ENCODE measurements around the gene RSPO1. TPM values are rescaled to one million over a fixed set of nuclear protein-coding genes. Genes with fewer than 3 reads are reported as not detected.

The RSPO1 gene
- total RNA-seq, 1 experiment from 2014 or later, result not detected

GRCh38 chr1:37629008-37629407 is 5.7 kb downstream of the RSPO1 start:
- Histone ChIP-seq H3K9me3 (ENCODE audit: low read depth, low read length, poor library complexity, severe bottlenecking) (no peaks in the 10 kb centered on the region), H3K4me1 (ENCODE audit: insufficient read depth, low read length, poor library complexity, severe bottlenecking) (no peaks in the 10 kb centered on the region), H3K27me3 (replicated peaks; ENCODE audit: insufficient read depth, low read depth, low read length, poor library complexity) (peaks cover 89% of the 10 kb centered on the region), H3K36me3 (ENCODE audit: insufficient read depth, low read length, poor library complexity, severe bottlenecking) (no peaks in the 10 kb centered on the region), H3K27ac (ENCODE audit: low read depth, low read length, poor library complexity, severe bottlenecking) (no peak overlapping the region), H3K4me3 (ENCODE audit: low read depth, low read length, poor library complexity, severe bottlenecking) (no peak overlapping the region)
- ChIA-PET POLR2A (ENCODE audit: low non-redundant PET) (no interaction called here), CTCF (no interaction called here)
- DNase-seq (ENCODE audit: low spot score), result no peak
- intact Hi-C loops (cut with micrococcal nuclease; ENCODE audit: unreplicated experiment), result no loop called here
- TF ChIP-seq EZH2 (IDR thresholded peaks at IDR 0.05; ENCODE audit: borderline replicate concordance, low read depth, low read length, poor library complexity, severe bottlenecking) (no peak), CTCF (conservative IDR thresholded peaks at IDR 0.05; ENCODE audit: low read depth, low read length) (no peak)
- no TSS peak for BruUV-seq (replicated peaks)

GRCh38 chr1:37628026-37628556 is 6.6 kb downstream of the RSPO1 start:
- Histone ChIP-seq H3K4me3 (ENCODE audit: low read depth, low read length, poor library complexity, severe bottlenecking) (no peak overlapping the region), H3K4me1 (ENCODE audit: insufficient read depth, low read length, poor library complexity, severe bottlenecking) (no peaks in the 10 kb centered on the region), H3K27me3 (replicated peaks; ENCODE audit: insufficient read depth, low read depth, low read length, poor library complexity) (peaks cover 87% of the 10 kb centered on the region), H3K36me3 (ENCODE audit: insufficient read depth, low read length, poor library complexity, severe bottlenecking) (no peaks in the 10 kb centered on the region), H3K27ac (ENCODE audit: low read depth, low read length, poor library complexity, severe bottlenecking) (no peak overlapping the region), H3K9me3 (ENCODE audit: low read depth, low read length, poor library complexity, severe bottlenecking) (no peaks in the 10 kb centered on the region)
- POLR2A ChIA-PET (ENCODE audit: low non-redundant PET), result no interaction called here
- TF ChIP-seq EZH2 (IDR thresholded peaks at IDR 0.05; ENCODE audit: borderline replicate concordance, low read depth, low read length, poor library complexity, severe bottlenecking) (no peak), CTCF (conservative IDR thresholded peaks at IDR 0.05; ENCODE audit: low read depth, low read length) (no peak)
- CTCF ChIA-PET, result no interaction called here
- DNase-seq (ENCODE audit: low spot score), result no peak
- no TSS peak for BruUV-seq (replicated peaks)
- intact Hi-C loops (cut with micrococcal nuclease; ENCODE audit: unreplicated experiment), result no loop called here

GRCh38 chr1:37622131-37622530 is 12.6 kb downstream of the RSPO1 start:
- Histone ChIP-seq H3K4me3 (ENCODE audit: low read depth, low read length, poor library complexity, severe bottlenecking) (no peak overlapping the region), H3K4me1 (ENCODE audit: insufficient read depth, low read length, poor library complexity, severe bottlenecking) (no peaks in the 10 kb centered on the region), H3K27ac (ENCODE audit: low read depth, low read length, poor library complexity, severe bottlenecking) (no peak overlapping the region), H3K36me3 (ENCODE audit: insufficient read depth, low read length, poor library complexity, severe bottlenecking) (no peaks in the 10 kb centered on the region), H3K9me3 (ENCODE audit: low read depth, low read length, poor library complexity, severe bottlenecking) (no peaks in the 10 kb centered on the region), H3K27me3 (replicated peaks; ENCODE audit: insufficient read depth, low read depth, low read length, poor library complexity) (peaks cover 83% of the 10 kb centered on the region)
- intact Hi-C loops (cut with micrococcal nuclease; ENCODE audit: unreplicated experiment), result no loop called here
- POLR2A ChIA-PET (ENCODE audit: low non-redundant PET), result no interaction called here
- CTCF ChIA-PET, result no interaction called here
- DNase-seq (ENCODE audit: low spot score), result no peak
- BruUV-seq (replicated peaks), result no TSS peak
- TF ChIP-seq CTCF (conservative IDR thresholded peaks at IDR 0.05; ENCODE audit: low read depth, low read length) (0 out of 2 replicates have a peak, but pooled peaks have one; percentile 11), EZH2 (IDR thresholded peaks at IDR 0.05; ENCODE audit: borderline replicate concordance, low read depth, low read length, poor library complexity, severe bottlenecking) (no peak)

Measured in A673 (cell line).